ENCODE measurements around the gene RBFA.

DNA sequence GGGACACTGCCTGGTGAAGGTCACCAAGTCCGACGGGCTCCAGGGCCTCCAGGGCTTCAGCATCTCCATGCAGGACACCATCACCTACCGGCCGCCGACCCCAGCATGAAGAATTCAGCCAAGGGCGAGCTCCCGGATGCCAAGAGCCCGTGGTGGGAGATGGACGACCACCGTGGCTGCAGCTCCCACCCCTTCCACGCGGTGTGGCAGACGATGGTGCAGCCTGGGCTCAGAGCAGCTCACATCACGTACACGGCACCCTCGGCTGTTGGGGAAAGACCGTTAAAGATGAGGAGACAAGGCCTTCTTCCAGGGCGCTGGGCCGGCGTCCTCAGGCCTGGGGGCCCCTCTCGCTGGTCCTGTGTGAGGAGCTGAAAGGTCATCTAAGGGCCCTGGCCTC is 43.6 kb downstream of the RBFA start:
- TF ChIP-seq, protein P1, sequence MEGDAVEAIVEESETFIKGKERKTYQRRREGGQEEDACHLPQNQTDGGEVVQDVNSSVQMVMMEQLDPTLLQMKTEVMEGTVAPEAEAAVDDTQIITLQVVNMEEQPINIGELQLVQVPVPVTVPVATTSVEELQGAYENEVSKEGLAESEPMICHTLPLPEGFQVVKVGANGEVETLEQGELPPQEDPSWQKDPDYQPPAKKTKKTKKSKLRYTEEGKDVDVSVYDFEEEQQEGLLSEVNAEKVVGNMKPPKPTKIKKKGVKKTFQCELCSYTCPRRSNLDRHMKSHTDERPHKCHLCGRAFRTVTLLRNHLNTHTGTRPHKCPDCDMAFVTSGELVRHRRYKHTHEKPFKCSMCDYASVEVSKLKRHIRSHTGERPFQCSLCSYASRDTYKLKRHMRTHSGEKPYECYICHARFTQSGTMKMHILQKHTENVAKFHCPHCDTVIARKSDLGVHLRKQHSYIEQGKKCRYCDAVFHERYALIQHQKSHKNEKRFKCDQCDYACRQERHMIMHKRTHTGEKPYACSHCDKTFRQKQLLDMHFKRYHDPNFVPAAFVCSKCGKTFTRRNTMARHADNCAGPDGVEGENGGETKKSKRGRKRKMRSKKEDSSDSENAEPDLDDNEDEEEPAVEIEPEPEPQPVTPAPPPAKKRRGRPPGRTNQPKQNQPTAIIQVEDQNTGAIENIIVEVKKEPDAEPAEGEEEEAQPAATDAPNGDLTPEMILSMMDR (IDR thresholded peaks at IDR 0.05) = no peak
- TF ChIP-seq POLR2A (IDR thresholded peaks at IDR 0.05) = no peak
